ENCODE data around the gene ADAM12. TPM values are rescaled to one million over a fixed set of nuclear protein-coding genes. Genes with fewer than 3 reads are reported as not detected.

ADAM12 gene
- total and polyA plus RNA-seq, 9 of the 15 experiments (the other 6 are each of a cell fraction or from before 2014, with no cell fraction given), result not detected

DNA sequence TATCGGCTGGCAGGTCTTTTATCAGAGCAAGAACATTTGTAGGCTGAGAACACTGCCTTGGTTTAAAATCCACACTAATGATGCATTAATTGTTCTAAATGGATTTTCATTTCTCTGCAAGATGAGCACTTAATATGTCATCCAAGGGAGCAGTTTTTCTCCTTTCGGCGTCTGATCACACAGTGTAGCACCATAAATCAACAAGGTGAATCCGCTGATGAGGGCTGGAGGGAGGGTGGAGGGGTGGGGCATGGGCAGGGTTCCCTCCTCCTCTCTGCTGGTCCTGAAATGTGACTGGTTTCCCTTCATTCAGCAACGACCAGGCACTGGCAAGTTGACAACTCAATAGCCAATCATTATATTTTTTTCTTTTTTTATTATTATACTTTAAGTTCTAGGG, 45.6 kb downstream of the ADAM12 start (continued):
- no peak for TF ChIP-seq PBX2 (CRISPR knock-in tag; IDR thresholded peaks at IDR 0.05; ENCODE audit: low read depth)
- no peak for TF ChIP-seq PBX2 (tag; conservative IDR thresholded peaks at IDR 0.05; ENCODE audit: low read depth)
- no peak for TF ChIP-seq POU5F1 (IDR thresholded peaks at IDR 0.05; ENCODE audit: borderline replicate concordance, low read depth, low read length, partially characterized antibody)
- no peak for TF ChIP-seq SAP30 (IDR thresholded peaks at IDR 0.05; ENCODE audit: borderline replicate concordance, insufficient read depth, low read depth, low read length, poor library complexity, severe bottlenecking)
- no peak for TF ChIP-seq ZBTB7A (IDR thresholded peaks at IDR 0.05; ENCODE audit: borderline replicate concordance, control insufficient read depth, low read depth, low read length)
- no peak for TF ChIP-seq MAX (CRISPR knock-in tag; IDR thresholded peaks at IDR 0.05)
- TF ChIP-seq NONO (IDR thresholded peaks at IDR 0.05; ENCODE audit: low read depth in 2 of 2, low read length in 1 of 2), result no peak

GRCh38 chr10:126341491-126341890, 46.8 kb downstream of the ADAM12 start:
- no peaks in the 10 kb centered on the region for H3K27me3 ChIP-seq (ENCODE audit: control insufficient read depth in 2 of 2, insufficient read depth in 2 of 2, low read length in 2 of 2)
- no peaks in the 10 kb centered on the region for H3K79me2 ChIP-seq (ENCODE audit: control insufficient read depth, insufficient read depth, low read length)
- 0% methylated on average over 2 of the region's 2 CpGs for WGBS (ENCODE audit: insufficient coverage, low coverage, missing lambda C conversion rate)
- no peak overlapping the region for H3K27ac ChIP-seq (ENCODE audit: extremely low read depth, low read depth, low read length)
- no peaks in the 10 kb centered on the region for H3K36me3 ChIP-seq (ENCODE audit: control insufficient read depth, insufficient read depth, low read length)
- in situ Hi-C loops (cut with MboI) (no loop called here), intact Hi-C loops (cut with micrococcal nuclease) (no loop called here)
- no peaks in the 10 kb centered on the region for H4K20me1 ChIP-seq (replicated peaks; ENCODE audit: control insufficient read depth, insufficient read depth, low read length)
- BruUV-seq (replicated peaks), result no TSS peak
- no peak overlapping the region for H3K9ac ChIP-seq (ENCODE audit: insufficient read depth in 1 of 2, low read depth in 2 of 2, low read length in 2 of 2)
- CTCF ChIA-PET (ENCODE audit: low intra/inter-chr PET ratio), result interaction anchor here (0.5 kb wide), 1 partner anchor 576 kb away, joined by 3 read pairs; no protein-coding TSS in a partner anchor
- ATAC-seq, result no peak
- no peak for DNase-seq (ENCODE audit: extremely low read depth in 1 of 4, low spot score in 3 of 4)
- POLR2A ChIA-PET, result no interaction called here
- H3K4me2 ChIP-seq (ENCODE audit: insufficient read depth, low read length), result no peak overlapping the region
- no peak overlapping the region for H3K4me3 ChIP-seq
- FAIRE-seq, result no peak
- no peaks in the 10 kb centered on the region for H3K9me1 ChIP-seq (ENCODE audit: control insufficient read depth, insufficient read depth, low read length)
- H3K4me1 ChIP-seq (replicated peaks in 1 of 2; ENCODE audit: control insufficient read depth in 2 of 2, insufficient read depth in 2 of 2, low read length in 2 of 2), result no peaks in the 10 kb centered on the region
- no peaks in the 10 kb centered on the region for H3K9me3 ChIP-seq (replicated peaks; ENCODE audit: control insufficient read depth, insufficient read depth, low read depth, low read length)
- H2AFZ ChIP-seq (ENCODE audit: low read depth, low read length), result no peak overlapping the region
- TF ChIP-seq TAF7 (tag; IDR thresholded peaks at IDR 0.05), result no peak
- no peak for TF ChIP-seq ZNF121 (CRISPR knock-in tag; conservative IDR thresholded peaks at IDR 0.05)
- TF ChIP-seq CTCFL (IDR thresholded peaks at IDR 0.05; ENCODE audit: borderline replicate concordance, insufficient read depth, low read depth, low read length, poor library complexity, severe bottlenecking), result no peak
- TF ChIP-seq WHSC1 (IDR thresholded peaks at IDR 0.05; ENCODE audit: low read length), result no peak
- TF ChIP-seq, protein P1, sequence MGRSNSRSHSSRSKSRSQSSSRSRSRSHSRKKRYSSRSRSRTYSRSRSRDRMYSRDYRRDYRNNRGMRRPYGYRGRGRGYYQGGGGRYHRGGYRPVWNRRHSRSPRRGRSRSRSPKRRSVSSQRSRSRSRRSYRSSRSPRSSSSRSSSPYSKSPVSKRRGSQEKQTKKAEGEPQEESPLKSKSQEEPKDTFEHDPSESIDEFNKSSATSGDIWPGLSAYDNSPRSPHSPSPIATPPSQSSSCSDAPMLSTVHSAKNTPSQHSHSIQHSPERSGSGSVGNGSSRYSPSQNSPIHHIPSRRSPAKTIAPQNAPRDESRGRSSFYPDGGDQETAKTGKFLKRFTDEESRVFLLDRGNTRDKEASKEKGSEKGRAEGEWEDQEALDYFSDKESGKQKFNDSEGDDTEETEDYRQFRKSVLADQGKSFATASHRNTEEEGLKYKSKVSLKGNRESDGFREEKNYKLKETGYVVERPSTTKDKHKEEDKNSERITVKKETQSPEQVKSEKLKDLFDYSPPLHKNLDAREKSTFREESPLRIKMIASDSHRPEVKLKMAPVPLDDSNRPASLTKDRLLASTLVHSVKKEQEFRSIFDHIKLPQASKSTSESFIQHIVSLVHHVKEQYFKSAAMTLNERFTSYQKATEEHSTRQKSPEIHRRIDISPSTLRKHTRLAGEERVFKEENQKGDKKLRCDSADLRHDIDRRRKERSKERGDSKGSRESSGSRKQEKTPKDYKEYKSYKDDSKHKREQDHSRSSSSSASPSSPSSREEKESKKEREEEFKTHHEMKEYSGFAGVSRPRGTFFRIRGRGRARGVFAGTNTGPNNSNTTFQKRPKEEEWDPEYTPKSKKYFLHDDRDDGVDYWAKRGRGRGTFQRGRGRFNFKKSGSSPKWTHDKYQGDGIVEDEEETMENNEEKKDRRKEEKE (IDR thresholded peaks at IDR 0.05; ENCODE audit: borderline replicate concordance in 1 of 2, control insufficient read depth in 1 of 2, low read depth in 2 of 2, low read length in 1 of 2), result no peak

All from K562 (cell line).